ENCODE measurements around the gene SLC26A1. TPM values are rescaled to one million over a fixed set of nuclear protein-coding genes. Genes with fewer than 3 reads are reported as not detected.

SLC26A1 gene
- total RNA-seq, 4 donors from 2014 or later = not detected

- TF ChIP-seq EP300 (IDR thresholded peaks at IDR 0.05) (no peak), POLR2A (IDR thresholded peaks at IDR 0.05) (no peak), CTCF (IDR thresholded peaks at IDR 0.05) (no peak), POLR2AphosphoS5 (IDR thresholded peaks at IDR 0.05) (no peak)
- H3K27ac ChIP-seq = no peak overlapping the region
- H3K36me3 ChIP-seq = no peaks in the 10 kb centered on the region
- H3K4me3 ChIP-seq = no peak overlapping the region
- H3K9me3 ChIP-seq = no peaks in the 10 kb centered on the region
- WGBS, 2 donors (ENCODE audit: low coverage in 1 of 2) = 60% methylated on average over 1 of the region's 16 CpGs; no CpG with 5 or more reads in 1 of the 2 donors
- H3K27me3 ChIP-seq = no peaks in the 10 kb centered on the region
- H3K4me1 ChIP-seq = peaks cover 0 to 50% (median 5%) of the 10 kb centered on the region in 3 donors
- ATAC-seq = no peak
Observed at GRCh38 chr4:1017211-1017610, 24.0 kb upstream of the SLC26A1 start.

GRCh38 chr4:1015746-1016145, 22.5 kb upstream of the SLC26A1 start:
- Histone ChIP-seq H3K4me3 (no peak overlapping the region), H3K27me3 (no peaks in the 10 kb centered on the region), H3K9me3 (no peaks in the 10 kb centered on the region), H3K27ac (no peak overlapping the region), H3K36me3 (no peaks in the 10 kb centered on the region), H3K4me1 (peaks cover 0 to 57% (median 9%) of the 10 kb centered on the region in 3 donors)
- TF ChIP-seq POLR2AphosphoS5 (IDR thresholded peaks at IDR 0.05) (no peak), CTCF (IDR thresholded peaks at IDR 0.05) (no peak), POLR2A (IDR thresholded peaks at IDR 0.05) (no peak), EP300 (IDR thresholded peaks at IDR 0.05) (no peak)
- no CpG with 5 or more reads among the region's 10 CpGs for whole genome bisulfite sequencing, 2 donors (ENCODE audit: low coverage in 1 of 2)
- ATAC-seq = no peak

GRCh38 chr4:1015179-1015578, 22.0 kb upstream of the SLC26A1 start:
- Histone ChIP-seq H3K36me3 (no peaks in the 10 kb centered on the region), H3K27ac (no peak overlapping the region), H3K4me1 (peaks cover 0 to 63% (median 15%) of the 10 kb centered on the region in 3 donors), H3K27me3 (no peaks in the 10 kb centered on the region), H3K4me3 (no peak overlapping the region), H3K9me3 (no peaks in the 10 kb centered on the region)
- no CpG with 5 or more reads among the region's 8 CpGs for WGBS, 2 donors (ENCODE audit: low coverage in 1 of 2)
- no peak for TF ChIP-seq POLR2A (IDR thresholded peaks at IDR 0.05)
- no peak for ATAC-seq

GRCh38 chr4:1014291-1015167, 21.3 kb upstream of the SLC26A1 start:
- Histone ChIP-seq H3K36me3 (no peaks in the 10 kb centered on the region), H3K27me3 (no peaks in the 10 kb centered on the region), H3K4me1 (peaks cover 0 to 68% (median 18%) of the 10 kb centered on the region in 3 donors), H3K4me3 (no peak overlapping the region), H3K27ac (no peak overlapping the region), H3K9me3 (no peaks in the 10 kb centered on the region)
- 50 to 71% methylated on average over 1 of the region's 36 CpGs for WGBS, 2 donors (ENCODE audit: low coverage in 1 of 2)
- TF ChIP-seq EP300 (IDR thresholded peaks at IDR 0.05) = no peak
- TF ChIP-seq POLR2AphosphoS5 (IDR thresholded peaks at IDR 0.05) = no peak
- no peak for TF ChIP-seq POLR2A (IDR thresholded peaks at IDR 0.05)
- no peak for TF ChIP-seq CTCF (IDR thresholded peaks at IDR 0.05)
- ATAC-seq = no peak

- TF ChIP-seq CTCF (IDR thresholded peaks at IDR 0.05) = no peak
- TF ChIP-seq POLR2A (IDR thresholded peaks at IDR 0.05) = no peak
- no peak for TF ChIP-seq POLR2AphosphoS5 (IDR thresholded peaks at IDR 0.05)
- TF ChIP-seq EP300 (IDR thresholded peaks at IDR 0.05) = no peak
- WGBS, 2 donors (ENCODE audit: low coverage in 1 of 2) = 69 to 98% methylated on average over 2 to 6 of the region's 43 CpGs
- Histone ChIP-seq H3K4me1 (peaks cover 0 to 73% (median 25%) of the 10 kb centered on the region in 3 donors), H3K9me3 (no peaks in the 10 kb centered on the region), H3K27ac (no peak overlapping the region), H3K4me3 (no peak overlapping the region), H3K27me3 (peaks cover 4% of the 10 kb centered on the region), H3K36me3 (no peaks in the 10 kb centered on the region)
- no peak for ATAC-seq
Observed at GRCh38 chr4:1013225-1014073, 20.2 kb upstream of the SLC26A1 start.

Data from gastroesophageal sphincter (tissue), 4 donors.